Measurements from ENCODE around the gene UBL3. TPM values are rescaled to one million over a fixed set of nuclear protein-coding genes. Genes with fewer than 3 reads are reported as not detected.

Gene UBL3
- total and polyA plus RNA-seq, 3 donors from 2014 or later: 35.0 to 42.4 (median 41.6) TPM

DNA sequence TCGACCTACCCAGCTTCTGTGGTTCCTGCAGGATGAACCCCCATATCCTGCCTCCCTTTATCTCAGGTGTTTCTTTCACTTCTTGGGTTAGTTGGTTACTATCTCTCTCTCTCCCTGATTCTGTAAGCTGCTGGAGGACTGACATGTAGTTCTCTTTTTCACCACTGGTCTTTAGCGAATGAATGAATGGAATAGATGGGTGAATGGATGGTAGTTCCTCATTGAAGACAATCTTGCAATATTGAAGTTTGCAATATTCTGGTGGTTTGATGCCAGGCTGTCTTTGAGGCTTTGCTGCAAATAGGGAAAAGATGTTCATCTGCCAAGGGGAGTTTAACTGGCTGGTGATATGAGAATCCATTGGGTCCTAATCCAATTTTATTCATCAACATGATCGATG is 120.2 kb downstream of the UBL3 start:
- H3K36me3 ChIP-seq (ENCODE audit: low read depth, missing control alignments): no peaks in the 10 kb centered on the region
- DNase-seq: no peak
- H3K4me3 ChIP-seq: no peak overlapping the region
- no peaks in the 10 kb centered on the region for H3K27me3 ChIP-seq
- H3K4me1 ChIP-seq: no peaks in the 10 kb centered on the region
- 63 to 70% methylated on average over 3 of the region's 3 CpGs for WGBS, 2 donors
- no peak for TF ChIP-seq POLR2A (IDR thresholded peaks at IDR 0.05)
- TF ChIP-seq, protein P1, sequence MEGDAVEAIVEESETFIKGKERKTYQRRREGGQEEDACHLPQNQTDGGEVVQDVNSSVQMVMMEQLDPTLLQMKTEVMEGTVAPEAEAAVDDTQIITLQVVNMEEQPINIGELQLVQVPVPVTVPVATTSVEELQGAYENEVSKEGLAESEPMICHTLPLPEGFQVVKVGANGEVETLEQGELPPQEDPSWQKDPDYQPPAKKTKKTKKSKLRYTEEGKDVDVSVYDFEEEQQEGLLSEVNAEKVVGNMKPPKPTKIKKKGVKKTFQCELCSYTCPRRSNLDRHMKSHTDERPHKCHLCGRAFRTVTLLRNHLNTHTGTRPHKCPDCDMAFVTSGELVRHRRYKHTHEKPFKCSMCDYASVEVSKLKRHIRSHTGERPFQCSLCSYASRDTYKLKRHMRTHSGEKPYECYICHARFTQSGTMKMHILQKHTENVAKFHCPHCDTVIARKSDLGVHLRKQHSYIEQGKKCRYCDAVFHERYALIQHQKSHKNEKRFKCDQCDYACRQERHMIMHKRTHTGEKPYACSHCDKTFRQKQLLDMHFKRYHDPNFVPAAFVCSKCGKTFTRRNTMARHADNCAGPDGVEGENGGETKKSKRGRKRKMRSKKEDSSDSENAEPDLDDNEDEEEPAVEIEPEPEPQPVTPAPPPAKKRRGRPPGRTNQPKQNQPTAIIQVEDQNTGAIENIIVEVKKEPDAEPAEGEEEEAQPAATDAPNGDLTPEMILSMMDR (IDR thresholded peaks at IDR 0.05): peak in 1 of 3 experiments; percentile 7
- no peaks in the 10 kb centered on the region for H3K9me3 ChIP-seq
- no peak overlapping the region for H3K27ac ChIP-seq
- intact Hi-C loops (cut with DNase I; ENCODE audit: low total_unique reads): no loop called here

DNA sequence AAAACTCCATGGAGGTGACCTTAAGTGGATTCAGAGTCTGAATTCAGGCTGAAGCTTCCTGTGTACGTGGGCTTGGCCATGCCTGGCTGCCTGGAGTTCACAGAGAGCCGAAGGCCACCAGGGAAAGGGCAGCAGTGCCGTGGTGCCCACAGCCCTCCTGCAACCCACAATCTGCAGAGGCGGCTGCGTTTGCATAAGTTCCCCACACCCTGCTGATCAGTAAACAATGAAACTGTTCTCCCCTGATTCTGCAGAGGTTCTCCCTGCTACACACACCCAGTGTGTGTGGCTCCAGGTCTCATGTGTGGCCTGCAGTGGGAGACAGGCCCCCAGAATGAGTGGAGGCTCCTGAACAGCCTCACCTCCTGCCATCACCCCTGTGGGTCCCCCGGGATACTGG is 128.0 kb downstream of the UBL3 start:
- no peaks in the 10 kb centered on the region for H3K27me3 ChIP-seq
- no peak overlapping the region for H3K4me3 ChIP-seq
- TF ChIP-seq, protein P1 (IDR thresholded peaks at IDR 0.05): no peak
- no peak for TF ChIP-seq POLR2A (IDR thresholded peaks at IDR 0.05)
- DNase-seq: no peak
- H3K36me3 ChIP-seq (ENCODE audit: low read depth, missing control alignments): no peaks in the 10 kb centered on the region
- WGBS, 2 donors: 85 to 88% methylated on average over 4 to 6 of the region's 6 CpGs
- H3K27ac ChIP-seq: no peak overlapping the region
- intact Hi-C loops (cut with DNase I; ENCODE audit: low total_unique reads): no loop called here
- H3K9me3 ChIP-seq: no peaks in the 10 kb centered on the region
- no peaks in the 10 kb centered on the region for H3K4me1 ChIP-seq

GRCh38 chr13:29721766-29722165 is 128.7 kb downstream of the UBL3 start:
- Histone ChIP-seq H3K4me1 (no peaks in the 10 kb centered on the region), H3K27ac (no peak overlapping the region), H3K27me3 (no peaks in the 10 kb centered on the region), H3K4me3 (no peak overlapping the region), H3K9me3 (no peaks in the 10 kb centered on the region), H3K36me3 (ENCODE audit: low read depth, missing control alignments) (no peaks in the 10 kb centered on the region)
- no peak for TF ChIP-seq POLR2A (IDR thresholded peaks at IDR 0.05)
- TF ChIP-seq, protein P1 (IDR thresholded peaks at IDR 0.05): no peak
- 88 to 90% methylated on average over 9 to 13 of the region's 13 CpGs for WGBS, 2 donors
- DNase-seq: no peak
- intact Hi-C loops (cut with DNase I; ENCODE audit: low total_unique reads): no loop called here

GRCh38 chr13:29718694-29719093 is 131.7 kb downstream of the UBL3 start:
- no peak for TF ChIP-seq POLR2A (IDR thresholded peaks at IDR 0.05)
- TF ChIP-seq, protein P1 (IDR thresholded peaks at IDR 0.05): no peak
- no peak for DNase-seq
- 88 to 91% methylated on average over 1 of the region's 1 CpG for WGBS, 2 donors
- no peaks in the 10 kb centered on the region for H3K9me3 ChIP-seq
- no peak overlapping the region for H3K27ac ChIP-seq
- intact Hi-C loops (cut with DNase I; ENCODE audit: low total_unique reads): no loop called here
- no peaks in the 10 kb centered on the region for H3K27me3 ChIP-seq
- no peaks in the 10 kb centered on the region for H3K36me3 ChIP-seq (ENCODE audit: low read depth, missing control alignments)
- H3K4me1 ChIP-seq: no peaks in the 10 kb centered on the region
- H3K4me3 ChIP-seq: no peak overlapping the region

- no peak for DNase-seq
- 89 to 95% methylated on average over 3 of the region's 3 CpGs for WGBS, 2 donors
- no peaks in the 10 kb centered on the region for H3K4me1 ChIP-seq
- no peak overlapping the region for H3K4me3 ChIP-seq
- no peaks in the 10 kb centered on the region for H3K27me3 ChIP-seq
- H3K27ac ChIP-seq: no peak overlapping the region
- H3K36me3 ChIP-seq (ENCODE audit: low read depth, missing control alignments): no peaks in the 10 kb centered on the region
- intact Hi-C loops (cut with DNase I; ENCODE audit: low total_unique reads): no loop called here
- TF ChIP-seq, protein P1 (IDR thresholded peaks at IDR 0.05): no peak
- TF ChIP-seq POLR2A (IDR thresholded peaks at IDR 0.05): no peak
- no peaks in the 10 kb centered on the region for H3K9me3 ChIP-seq
Observed at GRCh38 chr13:29716493-29716892, 133.9 kb downstream of the UBL3 start.
